Bronchial epithelial cell (primary cell): ENCODE measurements around the gene JMJD7. TPM values are rescaled to one million over a fixed set of nuclear protein-coding genes. Genes with fewer than 3 reads are reported as not detected.

Experiments
- DNase-seq: peaks from one replicate; pipeline ENCODE4 v3.0.0-alpha.2; 2010; ENCODE audit warnings: low read depth
- FAIRE-seq: peaks from 2 replicates; lab custom pipeline; 2011; peaks lifted over from hg19 to GRCh38; lab: Jason Lieb, UNC
- H3K27me3 ChIP-seq: 2 replicates; pipeline ENCODE4 v1.5.1; 2011; ENCODE audit warnings: low read length; ENCODE audit not compliant: control insufficient read depth, insufficient read depth
- H3K36me3 ChIP-seq: 2 replicates; pipeline ENCODE4 v1.5.1; 2011; ENCODE audit warnings: low read length; ENCODE audit not compliant: control insufficient read depth, insufficient read depth
- H3K4me3 ChIP-seq: 2 replicates; pipeline ENCODE4 v1.5.1; 2011; ENCODE audit warnings: mild to moderate bottlenecking, low read depth, low read length, control low read depth
- CTCF ChIP-seq: IDR thresholded peaks from 2 replicates; pipeline ENCODE4 v1.5.1; 2011; ENCODE audit warnings: mild to moderate bottlenecking, moderate library complexity, low read length, control low read depth, inconsistent platforms; ENCODE audit not compliant: insufficient read depth, severe bottlenecking
- total RNA-seq: library from RNA; depleted of rRNA; stranded (reverse); fragments of >200 nt; gene quantifications from 2 replicates; pipeline ENCODE4 v1.2.1, GENCODE V29; 2014

JMJD7 gene
- total RNA-seq, 1 donor from 2014 or later = 22.9 TPM

DNA sequence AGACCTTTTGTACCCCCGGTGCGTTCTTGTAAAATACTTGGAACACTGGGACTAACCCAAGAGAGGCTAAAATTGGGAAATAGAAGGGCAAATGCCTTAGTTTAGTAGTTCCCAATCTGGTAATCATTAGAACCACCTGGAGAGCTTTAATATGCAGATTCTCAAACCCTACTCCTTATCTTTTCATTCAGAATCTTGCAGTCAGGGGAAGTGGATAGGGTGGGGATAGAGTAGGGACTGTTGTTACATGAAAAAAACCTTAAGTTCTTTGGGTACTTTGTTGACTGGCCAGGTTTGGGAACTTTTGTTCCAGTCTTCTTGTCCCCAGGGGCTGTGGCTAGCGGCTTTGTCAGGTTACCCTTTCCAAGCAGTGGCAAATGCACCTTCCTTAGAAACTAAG, 37.7 kb upstream of the JMJD7 start:
- no peak for DNase-seq
- no peak for FAIRE-seq
- H3K36me3 ChIP-seq = peaks cover 3% of the 10 kb centered on the region

DNA sequence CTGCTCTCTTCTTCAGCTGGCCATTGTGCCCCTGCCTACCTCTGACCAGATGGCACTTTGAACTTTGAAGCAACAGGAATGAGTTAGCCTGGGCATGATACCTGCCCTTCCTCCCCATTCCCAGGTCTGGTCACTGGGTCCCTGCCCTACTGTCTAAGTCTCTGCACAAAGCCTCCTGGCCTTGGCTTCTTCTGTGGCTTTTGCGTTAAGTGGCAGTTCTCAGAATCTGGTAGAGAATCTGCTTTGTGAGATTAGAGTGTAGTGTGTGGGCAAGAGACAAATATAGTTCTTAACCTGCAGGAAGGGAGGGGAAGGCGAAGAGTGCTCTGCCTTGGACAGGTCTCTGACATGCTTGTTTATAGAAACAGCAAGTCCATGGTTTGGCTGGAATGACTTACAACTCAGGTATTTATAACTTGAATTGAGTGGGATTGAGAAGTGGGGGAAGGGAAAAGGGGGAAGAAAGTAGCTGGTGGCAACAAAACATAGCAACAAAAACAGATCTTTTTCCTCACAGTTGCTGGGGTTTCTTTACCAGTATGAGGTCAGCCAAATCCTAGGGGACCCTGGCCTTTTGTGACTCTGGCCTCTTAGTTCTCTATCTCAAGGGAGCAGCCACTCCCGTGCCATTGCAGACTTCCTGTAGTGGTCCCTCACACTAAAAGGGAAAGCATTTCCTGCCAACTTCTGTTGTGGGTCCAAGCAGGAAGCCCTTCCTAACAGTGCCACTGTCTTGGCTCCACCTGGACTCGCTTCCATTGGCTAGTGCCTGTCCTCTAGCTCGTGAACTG, 36.9 kb upstream of the JMJD7 start:
- no peak for FAIRE-seq
- no peak for TF ChIP-seq CTCF
- peaks cover 3% of the 10 kb centered on the region for H3K36me3 ChIP-seq
- H3K27me3 ChIP-seq = no peaks in the 10 kb centered on the region
- H3K4me3 ChIP-seq = no peak overlapping the region
- peak; percentile 80 for DNase-seq

More for the DNA sequence above, 37.7 kb upstream of the JMJD7 start:
- no peaks in the 10 kb centered on the region for H3K27me3 ChIP-seq
- no peak for TF ChIP-seq CTCF
- H3K4me3 ChIP-seq = no peak overlapping the region

DNA sequence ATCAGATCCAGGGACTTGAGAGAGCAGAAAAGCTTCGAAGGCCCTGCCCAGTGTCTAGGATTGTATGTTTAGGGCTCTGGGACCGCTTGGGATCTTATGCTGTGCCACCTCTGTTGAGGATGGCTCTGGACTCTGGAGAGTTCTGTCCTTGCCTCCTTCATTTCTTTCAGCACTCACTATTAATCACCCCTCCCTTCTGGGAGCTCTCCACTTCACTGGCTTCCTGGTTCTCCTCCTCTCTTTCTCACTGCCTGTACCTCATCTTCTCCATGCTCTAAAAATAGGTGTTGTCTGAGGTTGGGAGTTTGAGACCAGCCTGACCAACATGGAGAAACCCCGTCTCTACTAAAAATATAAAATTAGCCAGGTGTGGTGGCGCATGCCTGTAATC, 36.4 kb upstream of the JMJD7 start:
- H3K27me3 ChIP-seq = no peaks in the 10 kb centered on the region
- DNase-seq (no peak), FAIRE-seq (no peak)
- H3K36me3 ChIP-seq = peaks cover 3% of the 10 kb centered on the region
- H3K4me3 ChIP-seq = no peak overlapping the region
- TF ChIP-seq CTCF = no peak

DNA sequence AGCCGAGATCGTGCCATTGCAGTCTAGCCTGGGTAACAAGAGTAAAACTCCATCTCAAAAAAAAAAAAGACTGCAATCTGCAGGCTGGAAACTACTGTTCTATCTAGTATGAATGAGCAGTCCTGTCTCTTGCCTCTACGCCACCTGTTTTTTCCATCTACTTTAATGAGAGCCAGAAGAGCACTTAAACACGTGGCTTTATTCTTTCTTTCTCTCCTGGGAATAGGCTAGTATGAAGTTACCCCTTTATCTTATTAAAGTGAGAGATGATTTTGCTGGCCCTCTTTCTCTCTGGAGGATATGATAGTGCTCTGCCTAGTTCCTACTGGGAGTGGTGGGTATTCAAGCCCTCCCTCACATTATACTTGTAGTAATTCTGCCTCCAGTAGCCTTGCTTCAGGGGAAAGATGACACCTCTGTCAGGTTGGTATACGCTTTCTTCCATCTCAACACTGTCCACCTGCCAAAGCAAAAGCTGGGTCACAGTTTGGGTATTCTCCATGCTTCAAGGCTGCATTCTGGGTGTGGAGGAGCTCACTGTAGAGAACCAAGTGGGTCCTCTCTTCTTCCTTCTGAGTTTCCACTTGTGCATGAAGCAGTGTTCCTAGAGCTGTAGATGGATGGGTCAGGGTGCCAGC, 35.8 kb upstream of the JMJD7 start:
- no peak for TF ChIP-seq CTCF
- Histone ChIP-seq H3K27me3 (no peaks in the 10 kb centered on the region), H3K36me3 (peaks cover 3% of the 10 kb centered on the region), H3K4me3 (no peak overlapping the region)
- DNase-seq (no peak), FAIRE-seq (no peak)

DNA sequence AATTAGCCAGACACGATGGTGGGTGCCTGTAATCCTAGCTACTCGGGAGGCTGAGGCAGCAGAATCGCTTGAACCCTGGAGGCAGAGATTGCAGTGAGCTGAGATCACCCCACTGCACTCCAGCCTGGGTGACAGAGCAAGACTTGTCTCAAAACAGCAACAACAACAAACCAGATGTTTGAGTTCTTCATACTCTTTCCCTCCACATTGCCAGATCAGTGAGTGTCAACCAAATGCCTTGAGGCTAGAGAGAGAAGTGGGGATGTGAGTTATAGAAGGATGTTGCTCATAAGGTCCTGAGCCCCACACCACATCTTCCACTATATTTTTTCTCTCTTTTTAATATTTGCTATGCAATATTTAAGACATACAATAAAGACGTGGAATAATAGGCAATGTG, 33.8 kb upstream of the JMJD7 start:
- FAIRE-seq (no peak), DNase-seq (peak; percentile 92)
- no peak for TF ChIP-seq CTCF
- Histone ChIP-seq H3K4me3 (no peak overlapping the region), H3K27me3 (no peaks in the 10 kb centered on the region), H3K36me3 (peaks cover 6% of the 10 kb centered on the region)
